Measurements from ENCODE around the gene PRR5L.

DNA sequence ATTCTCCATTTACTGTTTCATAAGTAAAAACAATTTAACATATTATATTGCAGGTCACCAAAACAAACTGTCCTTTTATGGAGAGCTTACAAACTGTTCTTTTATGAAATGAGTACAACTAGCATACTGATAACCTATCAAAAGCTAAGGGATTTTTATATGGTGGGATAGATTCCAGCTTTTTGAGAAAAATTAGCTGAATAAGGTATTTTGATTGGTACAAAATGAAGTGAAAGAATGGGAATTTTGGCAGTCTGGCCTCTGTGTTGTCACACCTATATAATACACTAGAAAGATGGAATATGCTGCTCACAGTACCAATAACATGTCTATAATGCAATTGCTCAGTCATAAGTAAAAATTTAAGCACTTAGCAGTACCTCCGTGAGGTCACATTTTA, 202.6 kb downstream of the PRR5L start:
- TF ChIP-seq POLR2A (IDR thresholded peaks at IDR 0.05) (no peak), CTCF (IDR thresholded peaks at IDR 0.05) (no peak), EP300 (IDR thresholded peaks at IDR 0.05) (no peak)

Data from ovary (tissue), 3 donors.